Erythroblast (primary cell): Measurements from ENCODE around the gene ADCY7.

ENCODE experiments used
- DNase-seq, 2 experiments: peaks; one replicate each; lab custom pipeline; 2025; lab: John Stamatoyannopoulos, UW
- GATA1 ChIP-seq: IDR thresholded peaks from 2 replicates; pipeline ENCODE4 v1.6.1; 2011; ENCODE audit warnings: low read depth, mild to moderate bottlenecking, control low read depth, low read length, moderate library complexity
- POLR2A ChIP-seq: IDR thresholded peaks from 2 replicates; pipeline ENCODE4 v1.6.1; 2011; ENCODE audit warnings: mild to moderate bottlenecking, low read length

Gene ADCY7

DNA sequence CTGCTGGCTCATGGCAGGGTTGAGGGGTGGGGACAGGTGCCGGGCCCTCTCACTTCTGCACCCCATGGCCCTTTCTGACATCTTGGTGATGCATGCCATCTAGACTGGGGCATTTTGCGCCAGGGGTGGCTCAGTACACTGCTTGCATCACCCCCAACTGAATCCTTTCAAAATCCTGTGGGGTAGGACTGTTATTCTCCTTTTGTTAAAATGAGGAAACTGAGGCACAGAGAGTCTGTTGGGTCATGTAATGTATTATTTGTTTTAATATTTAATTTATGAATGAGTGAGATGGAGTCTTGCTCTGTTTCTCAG lies 9.9 kb downstream of the ADCY7 start:
- TF ChIP-seq GATA1 (no peak), POLR2A (no peak)
- no peak for DNase-seq

GRCh38 chr16:50276801-50277555 lies 10.6 kb downstream of the ADCY7 start:
- no peak for DNase-seq
- TF ChIP-seq POLR2A, result no peak
- TF ChIP-seq GATA1, result no peak

DNA sequence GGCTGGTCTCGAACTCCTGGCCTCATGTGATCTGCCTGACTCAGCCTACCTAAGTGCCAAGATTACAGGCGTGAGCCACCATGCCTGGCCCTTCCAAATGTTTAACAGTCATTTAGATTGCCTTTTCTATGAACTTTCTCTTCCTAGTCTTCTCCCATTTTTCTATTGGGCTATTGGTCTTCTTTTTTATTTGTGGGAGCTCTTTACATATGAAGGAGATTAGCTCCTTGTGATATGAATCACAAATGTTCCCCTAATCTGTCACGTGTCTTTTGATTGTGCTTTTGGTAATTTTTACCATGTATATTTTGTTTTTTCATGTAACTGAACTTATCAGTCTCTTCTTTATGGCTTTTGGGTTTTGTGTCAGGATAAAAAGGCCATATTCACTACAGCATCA lies 11.9 kb downstream of the ADCY7 start:
- TF ChIP-seq GATA1 (no peak), POLR2A (no peak)

DNA sequence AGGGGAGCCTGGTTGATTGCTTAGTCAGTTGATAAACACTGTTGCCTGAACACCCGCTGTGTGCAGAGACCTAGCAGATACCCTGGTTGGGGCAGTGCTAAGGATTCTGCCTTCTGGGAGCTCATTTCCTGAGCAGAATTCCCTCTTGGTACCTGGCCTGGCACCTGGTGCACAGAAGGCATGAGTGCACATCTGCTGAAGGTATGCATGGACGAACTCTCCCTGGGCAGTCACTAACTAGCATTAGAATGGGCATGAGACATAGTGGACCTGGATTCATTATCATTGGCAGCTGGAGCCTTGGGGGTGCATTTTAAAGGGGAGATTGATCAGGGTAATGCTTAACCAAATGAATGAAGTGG lies 13.1 kb downstream of the ADCY7 start:
- DNase-seq, result no peak
- TF ChIP-seq GATA1, result no peak
- TF ChIP-seq POLR2A, result no peak

More for the DNA sequence above, 11.9 kb downstream of the ADCY7 start:
- DNase-seq, result no peak

DNA sequence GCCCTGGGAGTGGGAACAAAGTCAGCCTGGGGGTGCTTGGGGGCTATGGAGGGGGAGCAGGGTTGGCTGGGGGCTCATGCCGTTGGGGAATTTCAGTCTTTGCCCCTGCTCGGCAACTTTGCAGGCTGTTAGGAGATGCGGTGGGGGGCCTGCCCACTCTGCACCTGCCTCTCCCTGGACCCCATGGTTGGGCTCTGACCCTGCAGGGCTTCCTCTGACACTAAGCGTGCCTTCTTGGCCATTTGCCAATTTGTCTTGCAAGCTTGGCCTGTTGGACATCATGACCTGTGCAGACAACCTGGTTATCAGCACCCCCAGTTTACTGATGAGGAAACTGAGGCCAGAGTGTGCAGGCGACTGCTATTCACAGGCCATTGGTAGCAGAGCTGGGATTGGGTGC lies 14.6 kb downstream of the ADCY7 start:
- peak; percentile 40 to 42 for DNase-seq
- TF ChIP-seq POLR2A (no peak), GATA1 (no peak)

DNA sequence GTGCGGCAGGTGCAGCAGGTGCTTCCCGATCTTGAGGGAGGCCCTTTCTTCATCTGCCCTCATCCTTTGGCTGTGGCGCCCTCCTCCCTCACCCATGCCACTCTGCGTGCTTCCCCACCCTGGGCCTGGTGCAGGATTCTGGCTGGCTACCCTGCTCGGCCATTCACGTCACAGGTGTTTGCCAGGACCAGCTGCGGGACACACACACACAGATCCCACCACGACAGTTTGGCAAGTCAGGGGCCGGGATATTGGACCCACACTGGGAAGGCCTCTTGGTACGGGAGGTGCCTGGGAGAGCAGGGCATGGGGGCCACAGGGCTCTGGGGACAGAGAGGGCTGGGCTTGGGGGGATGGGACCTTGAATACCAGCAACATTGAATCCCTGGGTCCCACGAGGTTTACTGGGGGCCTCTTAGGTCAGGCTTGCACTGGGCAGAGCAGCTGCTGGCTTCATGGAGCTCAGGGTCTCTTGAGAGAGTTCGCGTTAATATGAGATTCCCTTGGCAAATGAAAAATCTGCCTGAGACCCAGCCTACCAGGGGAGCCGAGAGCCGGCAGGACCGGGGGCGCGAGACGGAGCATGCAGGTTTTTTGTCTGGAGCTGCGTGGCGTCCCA lies 15.1 kb downstream of the ADCY7 start:
- TF ChIP-seq GATA1 (no peak), POLR2A (no peak)
- peak; percentile 44 to 49 for DNase-seq

- DNase-seq, result peak; percentile 47 to 49
- TF ChIP-seq POLR2A, result no peak
- TF ChIP-seq GATA1, result no peak
Measured at GRCh38 chr16:50282010-50282538, 15.7 kb downstream of the ADCY7 start.

DNA sequence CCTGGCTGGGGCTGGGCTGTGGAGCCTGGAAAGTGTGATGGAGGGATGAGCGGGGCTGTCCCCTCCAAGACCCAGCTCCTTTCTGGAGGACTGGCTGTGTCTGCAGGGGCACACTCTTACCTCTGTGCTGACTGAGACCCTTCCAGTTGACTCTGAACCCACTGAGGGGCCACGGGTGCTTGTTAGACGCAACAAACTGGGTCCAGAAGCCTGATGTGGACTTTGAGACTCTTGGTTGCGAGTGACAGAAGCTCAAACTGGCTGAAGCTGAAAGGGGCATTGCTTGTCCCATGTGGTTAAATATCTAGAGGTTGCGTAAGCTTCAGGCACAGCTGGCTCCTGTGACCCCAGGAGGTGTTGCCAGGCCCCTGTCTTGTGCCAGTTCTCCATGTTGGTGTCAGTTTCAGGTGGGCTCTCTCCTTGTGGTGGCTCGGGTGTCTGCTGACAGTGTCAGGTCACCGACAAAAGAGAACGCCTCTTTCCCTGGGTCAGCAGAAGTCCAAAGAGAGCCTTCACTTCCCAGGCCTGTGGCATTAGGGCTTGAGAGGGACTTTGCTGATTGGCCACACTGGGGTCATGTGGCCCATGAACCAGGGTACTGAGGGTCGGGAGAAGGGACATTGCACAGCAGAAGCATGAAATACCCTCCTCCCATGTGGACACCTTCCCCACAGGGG lies 16.7 kb downstream of the ADCY7 start:
- no peak for DNase-seq
- TF ChIP-seq GATA1, result no peak
- no peak for TF ChIP-seq POLR2A

DNA sequence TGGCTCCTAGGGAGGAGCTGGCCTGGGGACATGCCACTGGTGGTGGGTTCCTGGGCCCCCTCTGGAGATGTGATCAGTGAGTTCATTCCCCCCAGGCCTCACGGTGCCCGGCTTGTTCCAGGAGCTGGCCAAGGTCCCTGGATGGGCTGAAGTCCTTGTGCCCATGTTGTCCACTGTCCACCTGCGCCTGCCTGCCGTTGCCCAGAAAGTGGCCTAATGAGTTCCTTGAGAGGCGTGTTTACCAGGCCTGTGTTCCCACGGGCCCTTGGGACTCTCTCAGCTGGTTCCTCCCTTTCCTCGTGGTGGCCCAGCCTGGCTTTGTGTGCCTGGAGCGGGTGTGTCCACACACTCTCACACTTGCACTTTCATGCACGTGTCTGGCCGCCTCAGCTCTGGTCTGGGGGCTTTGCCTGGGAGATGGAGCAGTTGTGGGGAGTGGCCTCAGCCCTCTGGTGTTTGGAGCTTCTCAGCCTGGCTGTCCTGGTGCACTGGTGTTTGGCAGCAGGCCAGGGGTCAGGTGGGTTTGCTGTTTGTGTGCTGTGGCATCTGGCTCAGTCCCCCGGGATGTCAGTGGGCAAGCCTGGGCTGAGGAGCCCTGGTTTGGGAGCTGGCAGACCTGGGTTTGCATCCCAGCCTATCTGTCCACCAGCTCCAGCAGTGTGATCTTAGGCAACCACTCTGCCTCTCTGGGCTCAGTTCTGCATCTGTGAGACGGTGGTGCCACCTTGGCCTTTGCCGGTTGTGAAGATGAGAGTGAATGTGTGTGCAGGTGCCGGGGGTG lies 18.0 kb downstream of the ADCY7 start:
- TF ChIP-seq GATA1, result no peak
- TF ChIP-seq POLR2A, result no peak
- DNase-seq, result peak; percentile 38 to 41

DNA sequence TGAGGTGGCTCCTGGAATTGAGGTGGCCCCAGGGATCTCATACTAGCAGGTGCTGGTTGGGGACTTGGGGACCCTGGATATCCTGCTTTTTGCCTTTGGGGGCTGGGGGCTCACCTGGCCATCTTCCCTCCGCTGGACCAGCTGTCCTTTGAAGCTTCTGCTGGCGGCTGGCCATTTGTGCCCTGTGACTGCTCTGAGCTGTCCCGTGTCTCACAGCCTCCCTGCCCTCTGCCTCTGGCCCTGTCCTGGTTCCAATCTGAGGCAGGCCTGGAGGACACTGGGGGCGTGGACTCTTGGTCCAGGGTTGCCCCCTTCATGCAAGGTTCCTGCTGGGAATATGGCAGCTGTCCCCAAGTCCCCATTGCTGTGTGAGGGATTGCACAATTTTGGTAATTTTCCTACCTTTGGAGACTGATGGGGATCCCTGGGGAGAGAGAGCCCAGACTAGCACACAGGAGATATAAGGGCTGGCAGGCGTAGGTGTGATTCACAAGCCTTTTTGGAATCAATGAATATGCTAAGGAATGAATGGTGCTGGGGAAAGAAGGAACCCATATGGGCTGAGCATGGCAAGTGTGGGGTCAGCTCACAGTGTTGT lies 19.2 kb downstream of the ADCY7 start:
- no peak for DNase-seq
- TF ChIP-seq POLR2A (no peak), GATA1 (no peak)

DNA sequence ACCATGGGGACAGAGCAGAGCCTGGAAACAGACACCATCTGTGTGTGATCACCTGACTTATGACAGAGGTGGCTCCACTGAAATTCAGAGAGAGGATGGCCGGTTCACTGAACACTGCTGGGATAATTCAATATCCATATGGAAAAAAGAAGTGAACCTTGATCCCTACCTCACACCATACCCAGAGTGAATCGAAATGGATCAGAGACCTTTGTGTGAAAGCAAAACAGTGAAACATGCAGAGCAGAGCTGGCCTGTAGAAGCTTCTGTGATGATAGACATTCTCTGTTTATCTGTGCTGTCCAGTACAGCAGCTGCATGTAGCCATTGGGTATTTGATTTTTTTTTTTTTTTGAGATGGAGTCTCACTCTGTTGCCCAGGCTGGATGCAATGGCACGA lies 20.3 kb downstream of the ADCY7 start:
- TF ChIP-seq POLR2A (no peak), GATA1 (no peak)
- DNase-seq, result no peak

DNA sequence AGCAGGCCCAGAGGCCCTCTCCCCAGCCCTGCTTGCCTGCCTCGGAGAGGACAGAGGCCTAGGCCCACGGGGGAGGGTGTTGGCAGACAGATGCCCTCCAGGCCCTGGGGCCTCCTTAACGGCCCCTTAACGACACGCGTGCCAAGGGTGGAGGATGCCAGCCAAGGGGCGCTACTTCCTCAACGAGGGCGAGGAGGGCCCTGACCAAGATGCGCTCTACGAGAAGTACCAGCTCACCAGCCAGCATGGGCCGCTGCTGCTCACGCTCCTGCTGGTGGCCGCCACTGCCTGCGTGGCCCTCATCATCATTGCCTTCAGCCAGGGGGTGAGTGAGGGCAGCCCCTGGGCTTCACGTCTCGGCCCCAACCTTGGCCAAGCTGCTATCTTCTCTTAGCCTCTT lies 21.7 kb downstream of the ADCY7 start:
- DNase-seq, result no peak
- no peak for TF ChIP-seq GATA1
- no peak for TF ChIP-seq POLR2A

- TF ChIP-seq GATA1 (no peak), POLR2A (no peak)
- no peak for DNase-seq
Measured at GRCh38 chr16:50288920-50289319, 22.6 kb downstream of the ADCY7 start.
